Right lobe of liver (tissue), 4 donors: ENCODE results near the gene SBF2.

Experiments used
- POLR2A ChIP-seq: fragments of 450-650 bp; IDR thresholded peaks from one replicate; pipeline ENCODE4 v1.6.1; 2017; ENCODE audit warnings: antibody characterized with exemption, mild to moderate bottlenecking
- TF ChIP-seq, protein P1 (sequence below), 4 donors: fragments of 200-600 bp in 3 of 4; fragments of 450-650 bp in 1 of 4; IDR thresholded peaks; one replicate each; pipeline versions ENCODE4 v1.5.1 to v1.8.0; 2016 to 2022; ENCODE audit warnings: antibody characterized with exemption in 4 of 4, mild to moderate bottlenecking in 2 of 4
- donor health status: DM: no; HTN: no; CAD: no.
- donor health status: DM: no; HTN: no; CAD: no.
- donor health status: DM: no; HTN: yes; CAD: no.

GRCh38 chr11:10295064-10295901 is 1.3 kb upstream of the SBF2 start:
- TF ChIP-seq, protein P1, sequence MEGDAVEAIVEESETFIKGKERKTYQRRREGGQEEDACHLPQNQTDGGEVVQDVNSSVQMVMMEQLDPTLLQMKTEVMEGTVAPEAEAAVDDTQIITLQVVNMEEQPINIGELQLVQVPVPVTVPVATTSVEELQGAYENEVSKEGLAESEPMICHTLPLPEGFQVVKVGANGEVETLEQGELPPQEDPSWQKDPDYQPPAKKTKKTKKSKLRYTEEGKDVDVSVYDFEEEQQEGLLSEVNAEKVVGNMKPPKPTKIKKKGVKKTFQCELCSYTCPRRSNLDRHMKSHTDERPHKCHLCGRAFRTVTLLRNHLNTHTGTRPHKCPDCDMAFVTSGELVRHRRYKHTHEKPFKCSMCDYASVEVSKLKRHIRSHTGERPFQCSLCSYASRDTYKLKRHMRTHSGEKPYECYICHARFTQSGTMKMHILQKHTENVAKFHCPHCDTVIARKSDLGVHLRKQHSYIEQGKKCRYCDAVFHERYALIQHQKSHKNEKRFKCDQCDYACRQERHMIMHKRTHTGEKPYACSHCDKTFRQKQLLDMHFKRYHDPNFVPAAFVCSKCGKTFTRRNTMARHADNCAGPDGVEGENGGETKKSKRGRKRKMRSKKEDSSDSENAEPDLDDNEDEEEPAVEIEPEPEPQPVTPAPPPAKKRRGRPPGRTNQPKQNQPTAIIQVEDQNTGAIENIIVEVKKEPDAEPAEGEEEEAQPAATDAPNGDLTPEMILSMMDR (IDR thresholded peaks at IDR 0.05) = no peak
- TF ChIP-seq POLR2A = no peak
